Activated CD8-positive, alpha-beta memory T cell treated with anti-CD3 and anti-CD28 coated beads for 36 hours (primary cell): ENCODE measurements around the gene KRTAP10-12. TPM values are rescaled to one million over a fixed set of nuclear protein-coding genes. Genes with fewer than 3 reads are reported as not detected.
"Not testable (repeated sequence)": the region's sequence is repeated elsewhere in the genome, so short reads cannot be mapped to it uniquely, and the experiment has no call there.

Experiments used
- CTCF ChIA-PET: fragments of 350-600 bp; sonication (Branson Sonifier 250); formaldehyde crosslinking; loops from one replicate; lab custom pipeline; 2021; ENCODE audit warnings: antibody characterized with exemption; lab: Charles Lee
- POLR2A ChIA-PET: fragments of 350-600 bp; sonication (Branson Sonifier 250); formaldehyde crosslinking; loops from one replicate; lab custom pipeline; 2021; ENCODE audit warnings: antibody characterized with exemption; lab: Charles Lee
- total RNA-seq, 2 experiments: library from RNA; stranded (reverse); gene quantifications; one replicate each; pipeline ENCODE4 v1.2.3, GENCODE V29; 2021

Gene KRTAP10-12
- total RNA-seq, 2 experiments from 2014 or later = not detected

DNA sequence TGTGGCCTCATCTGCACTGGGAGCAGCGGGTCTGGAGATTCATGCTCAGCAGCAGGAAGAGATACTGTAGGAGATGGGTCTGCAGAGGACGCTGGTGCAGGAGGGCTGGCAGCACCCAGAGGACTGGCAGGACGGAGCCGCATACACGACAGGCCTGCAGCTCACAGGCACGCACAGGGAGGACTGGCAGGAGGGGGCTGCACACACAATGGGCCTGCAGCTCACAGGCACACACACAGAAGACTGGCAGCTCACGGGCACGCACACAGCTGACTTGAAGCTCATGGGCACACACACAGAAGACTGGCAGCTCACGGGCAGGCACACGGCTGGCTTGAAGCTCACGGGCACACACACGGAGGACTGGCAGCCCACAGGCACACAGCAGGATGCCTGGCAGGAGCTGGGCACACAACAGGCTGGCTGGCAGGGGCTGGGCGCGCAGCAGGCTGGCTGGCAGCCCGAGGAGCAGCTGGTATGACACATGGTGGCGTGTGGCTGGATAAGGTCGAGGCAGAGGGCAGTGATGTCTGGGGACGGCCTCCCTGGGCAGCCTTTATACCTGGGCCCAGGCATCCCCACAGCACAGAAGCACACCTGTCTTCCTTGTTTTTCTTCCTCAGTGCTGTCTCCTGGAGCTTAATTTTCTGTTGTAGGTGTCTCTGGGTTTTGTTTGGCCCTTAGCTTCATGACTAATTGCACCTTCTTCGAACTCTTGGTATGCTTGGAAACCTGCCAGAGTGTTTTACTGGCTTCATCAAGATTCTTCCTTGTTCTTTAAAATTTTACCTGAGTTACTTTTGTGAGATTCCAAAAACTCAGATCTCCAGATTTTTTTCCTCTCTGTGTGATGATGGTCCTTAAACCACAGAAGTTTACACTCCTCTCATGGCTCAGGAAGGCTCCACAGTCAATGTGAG is 30.3 kb upstream of the KRTAP10-12 start, which contains the start of gene KRTAP12-2:
Gene KRTAP12-2, minus strand, starts transcription at position 527 of the 920 bp plus-strand sequence. Its CDS starts 41 bp downstream, at position 486.
- POLR2A ChIA-PET = no interaction called here
- CTCF ChIA-PET = interaction anchor here (0.5 kb wide), 1 partner anchor 248 kb away, joined by 3 read pairs; no protein-coding TSS in a partner anchor

DNA sequence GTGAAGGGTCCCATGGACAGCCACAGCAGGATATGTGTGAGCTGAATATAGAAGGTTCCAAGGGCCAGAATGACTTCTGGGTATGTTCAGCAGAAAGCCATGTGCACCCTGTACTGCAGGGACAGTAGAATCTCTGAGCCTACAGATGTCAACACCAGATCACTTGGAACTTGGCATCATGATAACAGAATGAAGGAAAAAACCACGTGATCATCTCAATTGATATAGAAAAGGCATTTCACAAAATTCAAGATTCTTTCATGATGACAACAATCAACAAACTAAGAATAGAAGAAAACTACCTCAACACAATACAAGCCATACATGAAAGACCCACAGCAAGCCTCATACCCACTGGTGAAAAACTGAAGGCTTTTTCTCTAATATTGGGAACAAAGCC is 29.4 kb upstream of the KRTAP10-12 start:
- POLR2A ChIA-PET = no interaction called here
- CTCF ChIA-PET = interaction anchor here (0.5 kb wide), 2 partner anchors 179 to 247 kb away, joined by 3 to 4 read pairs; no protein-coding TSS in a partner anchor

GRCh38 chr21:44670642-44671432 is 26.1 kb upstream of the KRTAP10-12 start:
- POLR2A ChIA-PET = no interaction called here
- CTCF ChIA-PET = no interaction called here

- ChIA-PET POLR2A (no interaction called here), CTCF (no interaction called here)
These were observed 25.1 kb upstream of the KRTAP10-12 start for GRCh38 chr21:44671911-44672310.

- ChIA-PET POLR2A (no interaction called here), CTCF (no interaction called here)
These were observed 19.1 kb upstream of the KRTAP10-12 start for GRCh38 chr21:44677881-44678280.

GRCh38 chr21:44681152-44681551 is 15.8 kb upstream of the KRTAP10-12 start:
- POLR2A ChIA-PET = no interaction called here

GRCh38 chr21:44681861-44682579 is 15.0 kb upstream of the KRTAP10-12 start, which contains the start of gene KRTAP12-1:
Gene KRTAP12-1 (minus strand): TSS chr21:44682163. CDS start chr21:44682123, 40 bp downstream.
- ChIA-PET POLR2A (interaction anchor here (0.5 kb wide), 1 partner anchor 249 kb away, joined by 3 read pairs; no protein-coding TSS in a partner anchor), CTCF (no interaction called here)

More at GRCh38 chr21:44681152-44681551, 15.8 kb upstream of the KRTAP10-12 start:
- CTCF ChIA-PET = no interaction called here

DNA sequence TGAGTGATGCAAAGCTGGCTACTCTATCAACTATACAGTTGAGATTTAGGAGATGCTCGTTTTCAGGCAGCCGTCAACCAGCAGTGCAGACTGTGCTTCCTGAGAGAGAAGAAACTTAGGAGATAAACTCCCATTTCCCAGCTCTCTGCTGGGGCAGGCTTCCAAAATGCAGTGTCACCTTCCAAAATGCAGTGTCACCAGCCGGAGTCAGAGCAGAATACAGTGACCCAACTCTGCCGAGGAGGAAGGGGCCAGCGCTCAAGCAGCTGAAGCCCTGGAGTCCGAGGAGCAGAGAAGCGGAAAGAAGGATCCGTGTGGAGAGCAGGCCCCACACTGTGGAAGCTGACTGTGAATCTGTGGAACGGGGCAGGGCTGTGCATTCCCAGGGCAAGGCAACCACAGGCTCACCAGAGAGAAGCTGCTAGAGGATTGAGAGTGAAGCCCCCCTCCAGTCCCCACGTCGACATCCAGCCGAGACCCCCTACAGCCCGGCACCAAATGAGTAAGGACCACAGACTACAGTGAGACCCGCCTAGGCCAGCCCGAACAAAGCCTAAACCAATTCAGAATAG is 14.3 kb upstream of the KRTAP10-12 start:
- ChIA-PET CTCF (no interaction called here), POLR2A (no interaction called here)

DNA sequence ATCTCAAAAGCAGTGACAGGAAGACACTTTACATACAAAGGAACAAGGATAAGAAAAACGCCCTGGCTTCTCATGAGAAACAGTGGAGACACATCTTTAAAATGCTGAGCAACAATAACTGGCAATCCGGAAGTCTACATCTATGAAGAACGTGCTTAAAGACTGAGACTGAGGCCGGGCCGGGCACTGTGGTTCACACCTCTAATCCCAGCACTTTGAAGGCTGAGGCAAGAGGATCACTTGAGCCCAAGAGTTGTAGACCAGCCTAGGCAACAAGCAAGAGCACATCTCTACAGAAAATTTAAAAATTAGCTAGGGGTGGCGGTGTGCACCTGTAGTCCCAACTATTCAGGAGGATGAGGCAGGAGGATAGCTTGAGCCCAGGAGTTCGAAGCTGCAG is 12.9 kb upstream of the KRTAP10-12 start:
- POLR2A ChIA-PET = no interaction called here
- CTCF ChIA-PET = no interaction called here

GRCh38 chr21:44684483-44684882 is 12.5 kb upstream of the KRTAP10-12 start:
- CTCF ChIA-PET = no interaction called here
- POLR2A ChIA-PET = no interaction called here

- POLR2A ChIA-PET, CTCF ChIA-PET: not testable (repeated sequence)
These were observed 11.9 kb upstream of the KRTAP10-12 start for GRCh38 chr21:44685050-44685449.

DNA sequence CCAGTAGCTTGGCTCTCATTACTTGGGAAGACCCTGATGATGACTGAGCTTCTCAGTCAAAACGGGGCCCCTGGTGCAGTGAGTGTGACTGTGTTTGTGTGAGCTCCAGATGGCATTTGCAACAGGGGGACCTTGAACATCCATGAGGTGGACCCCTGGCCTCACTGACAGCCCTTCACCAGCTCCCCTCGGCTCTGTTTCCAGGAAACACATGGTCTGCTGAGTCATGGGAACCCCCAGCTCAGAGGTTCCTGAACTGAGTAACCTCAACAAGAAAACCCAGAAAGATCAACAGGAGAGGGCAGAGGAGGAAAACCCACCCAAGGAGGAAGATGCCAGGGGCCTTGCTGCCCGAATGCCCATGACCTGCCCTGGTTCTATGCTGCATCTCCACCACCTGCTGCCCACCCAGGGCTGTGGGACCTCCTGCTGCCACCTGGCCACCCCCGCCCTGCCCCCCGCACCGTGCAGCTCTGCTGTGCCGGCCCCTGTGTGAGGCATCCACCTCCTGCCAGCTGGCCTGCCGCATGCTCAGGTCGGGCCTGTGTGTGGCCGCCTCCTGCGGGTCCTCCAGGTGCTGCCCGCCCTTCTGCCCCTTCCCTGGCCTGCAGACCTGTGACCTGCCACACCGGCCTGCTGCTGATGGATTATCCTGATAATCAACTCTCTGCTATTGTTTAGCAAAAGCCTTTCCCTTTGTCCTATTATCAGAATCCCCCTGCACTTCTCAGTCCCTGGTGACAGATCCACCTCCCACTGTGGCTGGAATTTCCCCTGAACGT is 10.8 kb upstream of the KRTAP10-12 start:
- POLR2A ChIA-PET = no interaction called here
- CTCF ChIA-PET = no interaction called here

DNA sequence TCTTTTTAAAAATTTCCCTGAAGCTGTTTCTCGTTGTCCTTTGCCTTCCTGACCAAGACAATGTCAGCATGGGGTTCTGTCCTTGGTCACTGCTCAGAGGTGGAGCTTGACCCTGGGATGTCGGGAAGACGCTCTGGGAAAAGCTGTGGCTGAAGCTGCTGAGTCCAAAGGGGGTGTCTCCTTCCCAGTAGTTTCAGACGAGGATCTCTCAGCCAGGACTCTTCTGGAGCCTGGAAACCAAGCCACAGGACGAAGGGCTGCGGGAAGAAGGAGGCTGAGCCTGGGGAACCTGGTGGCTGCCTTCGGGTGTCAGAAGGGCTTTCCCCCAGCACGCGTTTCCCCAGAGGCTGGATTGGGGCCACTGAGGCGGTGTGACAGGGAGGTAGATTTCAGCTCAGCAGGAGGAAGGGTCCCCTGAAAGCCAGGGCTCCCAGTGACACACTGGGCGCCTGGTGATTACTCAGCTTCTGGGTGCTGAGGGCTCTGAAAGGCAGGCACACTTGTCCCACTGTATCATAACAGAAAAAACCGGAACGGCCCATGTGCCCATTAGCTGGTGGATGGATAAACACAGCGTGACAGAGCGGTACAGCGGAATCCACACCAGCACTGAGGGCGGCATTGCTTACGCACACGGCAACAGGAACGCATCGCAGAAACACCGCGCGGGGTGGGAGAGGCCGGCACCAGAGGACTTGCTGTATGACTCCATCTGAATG is 10.0 kb upstream of the KRTAP10-12 start:
- CTCF ChIA-PET = no interaction called here
- POLR2A ChIA-PET = no interaction called here

GRCh38 chr21:44687671-44688070 is 9.3 kb upstream of the KRTAP10-12 start:
- ChIA-PET POLR2A (no interaction called here), CTCF (no interaction called here)

GRCh38 chr21:44689740-44690139 is 7.2 kb upstream of the KRTAP10-12 start:
- CTCF ChIA-PET = not testable (repeated sequence)

DNA sequence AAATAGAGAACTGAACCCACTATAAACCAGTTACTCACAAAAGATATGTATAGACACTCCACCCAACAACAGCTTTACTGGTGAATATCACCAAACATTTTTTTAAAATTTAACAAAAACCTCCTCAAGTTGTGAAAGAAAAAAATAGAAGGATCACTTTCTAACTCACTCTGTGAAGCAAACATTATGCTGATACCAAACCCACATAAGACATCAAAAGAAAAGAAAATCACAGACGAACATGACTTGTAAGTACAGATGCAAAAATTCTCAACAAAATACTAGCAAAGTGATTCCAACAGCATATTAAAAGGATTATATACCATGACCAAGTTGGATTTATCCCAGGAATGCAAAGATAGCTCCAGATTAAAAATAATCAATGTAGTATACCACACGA is 5.3 kb upstream of the KRTAP10-12 start:
- ChIA-PET POLR2A (no interaction called here), CTCF (no interaction called here)

More at GRCh38 chr21:44689740-44690139, 7.2 kb upstream of the KRTAP10-12 start:
- POLR2A ChIA-PET = not testable (repeated sequence)

DNA sequence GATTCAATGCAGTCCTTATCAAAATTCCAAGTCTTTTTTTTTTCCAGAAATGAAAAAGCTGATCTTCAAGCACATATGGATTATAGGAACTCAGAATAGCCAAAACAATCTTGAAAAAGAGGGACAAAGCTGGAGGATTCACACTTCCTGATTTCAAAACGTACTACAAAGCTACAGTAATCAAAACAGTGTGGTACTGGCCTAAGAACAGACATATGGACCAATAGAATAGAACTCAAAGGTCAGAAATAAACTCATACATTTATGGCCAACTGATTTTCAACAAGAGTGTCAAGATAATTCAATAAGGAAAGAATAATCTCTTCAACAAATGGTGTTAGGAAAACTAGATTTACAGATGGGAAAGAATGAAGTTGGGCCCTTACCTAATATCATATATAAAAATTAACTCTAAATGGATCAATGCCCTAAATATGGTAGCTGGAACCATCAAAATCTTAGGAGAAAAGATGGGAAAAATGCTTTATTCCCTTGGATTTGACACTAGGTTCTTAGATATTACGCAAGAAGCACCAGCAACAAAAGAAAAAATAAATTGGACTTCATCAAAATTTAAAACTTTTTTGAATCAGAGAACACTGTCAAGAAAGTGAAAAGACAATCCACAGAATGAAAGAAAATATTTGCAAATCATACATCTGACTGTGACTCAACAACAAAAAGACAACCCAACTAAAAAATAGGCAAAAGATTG is 4.0 kb upstream of the KRTAP10-12 start:
- ChIA-PET POLR2A (no interaction called here), CTCF (no interaction called here)
